DMS53 treated with DMSO at 0.1 percent for 48 hours (cell line): ENCODE results near the gene UBR2.
A peak's percentile ranks its signal among the peaks of the same experiment; 100 is the strongest.
"Not testable (repeated sequence)": the region's sequence is repeated elsewhere in the genome, so short reads cannot be mapped to it uniquely, and the experiment has no call there.

Source experiments
- DNase-seq: peaks from one replicate; lab custom pipeline; 2025; ENCODE audit not compliant: unreplicated experiment; lab: John Stamatoyannopoulos, UW

The UBR2 gene

DNA sequence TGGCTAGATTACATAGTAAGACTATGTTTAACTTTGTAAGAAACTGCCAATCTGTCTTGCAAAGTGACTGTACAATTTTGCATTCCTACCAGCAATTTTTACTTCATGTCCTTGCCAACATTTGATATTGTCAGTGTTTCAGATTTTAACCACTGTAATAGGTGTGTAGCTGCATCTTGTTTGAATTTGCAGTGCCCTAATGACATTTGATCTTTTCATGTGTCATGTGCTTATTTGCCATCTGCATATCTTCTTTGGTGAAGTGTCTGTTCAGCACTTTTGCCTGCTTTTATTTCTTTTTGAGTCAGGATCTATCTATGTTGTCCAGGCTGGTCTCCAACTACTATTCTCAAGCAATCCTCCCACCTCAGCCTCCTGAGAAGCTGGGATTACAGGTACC is 161.0 kb downstream of the UBR2 start:
- DNase-seq, result no peak

DNA sequence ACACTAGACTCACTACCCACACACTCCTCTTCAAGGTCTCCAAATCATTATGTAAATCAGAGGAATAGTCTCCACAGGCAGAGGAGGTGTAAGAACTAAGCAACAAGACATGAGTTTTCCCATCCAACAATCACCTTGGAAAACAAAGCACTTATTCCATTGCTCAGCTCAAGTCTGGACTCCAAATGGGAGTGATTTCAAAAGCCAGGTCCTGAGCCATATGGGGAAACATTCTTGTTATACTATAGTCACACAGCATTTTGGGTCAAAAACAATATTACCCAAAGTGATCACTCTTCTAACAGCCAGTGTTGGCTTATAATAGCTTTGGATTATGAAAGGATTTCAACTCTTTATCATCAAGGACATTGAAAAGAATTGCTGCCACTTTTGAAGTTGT is 162.2 kb downstream of the UBR2 start:
- no peak for DNase-seq

DNA sequence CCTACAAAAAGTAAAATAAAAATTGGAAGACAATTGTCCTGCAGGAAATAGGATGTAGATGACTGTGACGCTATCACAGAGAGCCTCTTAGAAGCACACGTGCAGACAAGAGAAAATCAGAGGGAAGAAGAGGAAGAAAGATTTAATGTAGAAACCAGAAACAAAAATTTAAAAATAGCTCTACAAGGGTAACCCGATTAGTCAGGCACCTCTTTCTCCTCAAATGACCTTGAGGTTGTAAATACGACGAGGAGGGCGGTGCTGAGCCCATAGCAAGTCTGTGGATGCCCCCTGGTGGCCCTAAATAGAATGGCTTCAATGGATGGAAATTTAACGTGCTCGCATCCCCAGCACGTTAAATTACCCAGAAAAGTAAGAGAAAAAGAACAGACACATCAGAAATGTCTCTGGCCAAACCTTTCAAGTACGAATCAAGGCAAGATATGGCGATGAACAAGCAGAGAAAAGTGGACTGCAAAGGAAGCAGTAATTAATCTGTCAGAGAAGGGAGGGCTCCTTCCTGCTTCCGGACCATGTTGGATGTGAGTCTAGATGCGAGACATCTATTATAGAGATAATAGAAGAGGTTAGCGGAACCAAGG is 162.8 kb downstream of the UBR2 start:
- peak; percentile 74 for DNase-seq

DNA sequence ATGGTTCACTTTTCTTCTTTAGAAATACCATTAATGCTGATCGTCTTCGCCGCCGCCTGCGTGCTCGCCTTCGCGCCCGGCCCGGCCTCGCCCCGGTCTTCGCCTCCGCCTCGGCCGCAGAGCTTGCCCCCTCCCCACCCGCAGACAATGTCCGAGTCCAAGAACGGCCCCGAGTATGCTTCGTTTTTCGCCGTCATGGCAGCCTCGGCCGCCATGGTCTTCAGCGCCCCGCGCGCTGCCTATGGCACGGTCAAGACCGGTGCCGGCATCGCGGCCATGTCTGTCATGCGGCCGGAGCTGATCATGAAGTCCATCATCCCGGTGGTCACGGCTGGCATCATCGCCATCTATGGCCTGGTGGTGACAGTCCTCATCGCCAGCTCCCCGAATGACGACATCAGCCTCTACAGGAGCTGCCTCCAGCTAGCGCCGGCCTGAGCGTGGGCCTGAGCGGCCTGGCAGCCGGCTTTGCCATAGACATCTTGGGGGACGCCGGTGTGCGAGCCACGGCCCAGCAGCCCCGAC is 163.3 kb downstream of the UBR2 start:
- DNase-seq, result no peak

DNA sequence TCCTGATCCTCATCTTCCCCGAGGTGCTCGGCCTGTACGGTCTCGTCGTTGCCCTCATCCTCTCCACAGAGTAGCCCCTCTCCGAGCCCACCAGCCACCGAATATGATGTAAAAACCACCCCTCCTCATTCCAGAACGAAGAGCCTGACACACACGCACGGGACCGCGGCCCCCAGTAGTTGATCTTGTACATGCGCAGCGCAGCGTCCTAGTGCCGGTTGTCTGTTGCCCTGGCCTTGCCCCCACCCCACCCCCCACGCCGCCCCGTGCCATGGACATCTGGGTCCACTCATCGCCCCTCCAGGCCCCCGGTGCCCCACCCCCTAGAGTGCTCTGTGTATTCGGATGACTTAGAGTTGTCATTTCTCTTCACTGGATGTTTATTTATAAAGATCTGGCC is 163.8 kb downstream of the UBR2 start:
- DNase-seq, result no peak

DNA sequence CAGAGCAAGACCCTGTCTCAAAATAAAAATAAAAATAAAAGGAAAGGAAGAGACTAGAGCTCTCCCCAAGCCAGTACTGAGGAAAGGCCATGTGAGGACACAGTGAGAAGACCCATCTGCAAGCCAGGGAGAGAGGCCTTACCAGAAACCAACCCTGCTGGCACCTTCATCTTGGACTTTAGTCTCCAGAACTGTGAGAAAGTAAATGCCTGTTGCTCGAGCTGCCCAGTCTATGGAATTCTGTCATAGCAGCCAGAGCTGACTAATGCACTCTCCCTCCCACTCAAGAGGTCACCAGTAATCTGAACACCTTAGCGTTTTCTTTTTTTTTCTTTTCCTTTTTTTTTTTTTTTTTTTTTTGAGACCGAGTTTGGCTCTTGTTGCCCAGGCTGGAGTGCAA is 165.9 kb downstream of the UBR2 start:
- no peak for DNase-seq

DNA sequence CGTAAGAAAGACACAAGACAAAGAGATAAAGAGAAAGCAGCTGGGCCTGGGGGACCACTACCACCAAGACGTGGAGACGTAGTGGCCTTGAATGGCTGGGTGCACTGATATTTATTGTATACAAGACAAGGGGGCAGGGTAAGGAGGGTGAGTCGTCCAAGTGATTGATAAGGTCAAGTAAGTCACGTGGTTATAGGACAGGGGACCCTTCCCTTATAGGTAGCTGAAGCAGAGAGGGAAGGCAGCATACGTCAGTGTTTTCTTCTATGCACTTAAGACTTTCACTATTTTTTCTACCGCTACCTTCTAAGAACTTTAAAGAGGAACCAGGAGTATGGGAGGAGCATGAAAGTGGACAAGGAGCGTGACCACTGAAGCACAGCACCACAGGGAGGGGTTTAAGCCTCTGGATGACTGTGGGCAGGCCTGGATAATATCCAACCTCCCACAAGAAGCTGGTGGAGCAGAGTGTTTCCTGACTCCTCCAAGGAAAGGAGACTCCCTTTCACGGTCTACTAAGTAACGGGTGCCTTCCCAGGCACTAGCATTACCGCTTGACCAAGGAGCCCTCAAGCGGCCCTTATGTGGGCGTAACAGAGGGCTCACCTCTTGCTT is 170.1 kb downstream of the UBR2 start:
- DNase-seq, result not testable (repeated sequence)

DNA sequence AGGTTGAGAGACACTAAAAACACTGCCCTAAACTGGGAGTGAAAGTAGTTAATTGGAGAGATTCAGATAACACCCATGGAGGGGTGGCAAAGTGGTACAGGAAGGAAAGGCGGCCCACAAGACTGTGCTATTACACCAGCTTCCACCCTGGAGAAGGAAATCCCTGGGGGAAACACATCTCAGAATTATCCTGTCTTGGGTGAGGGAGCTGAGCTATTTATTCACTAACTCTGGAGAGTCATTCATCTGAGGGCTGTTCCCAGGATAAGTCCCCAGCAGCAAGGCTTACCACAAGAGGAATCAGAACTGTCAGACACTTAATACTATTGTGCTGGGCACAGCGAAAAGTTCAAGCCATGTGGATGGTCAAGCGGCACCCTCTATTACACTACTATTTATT is 172.1 kb downstream of the UBR2 start:
- DNase-seq, result no peak

DNA sequence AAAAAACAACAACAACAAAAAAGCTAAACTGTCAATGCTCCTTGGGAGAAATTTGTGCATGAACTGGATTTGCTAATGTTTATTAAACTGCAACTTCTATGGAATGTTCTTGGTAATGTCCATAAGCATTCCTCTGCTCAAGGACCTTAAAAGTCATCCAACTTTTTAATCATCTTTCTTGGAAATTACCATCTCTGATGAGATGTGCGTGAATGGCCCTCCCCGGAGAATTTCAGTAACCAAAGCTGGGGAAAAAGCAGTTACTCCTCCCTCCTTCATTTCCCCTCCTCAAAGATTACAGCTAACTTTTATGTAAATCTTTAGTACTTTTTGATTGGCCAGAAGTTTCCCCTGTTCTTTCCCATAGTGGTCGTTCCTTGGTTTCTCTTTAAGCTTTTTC is 176.9 kb downstream of the UBR2 start:
- DNase-seq, result no peak

DNA sequence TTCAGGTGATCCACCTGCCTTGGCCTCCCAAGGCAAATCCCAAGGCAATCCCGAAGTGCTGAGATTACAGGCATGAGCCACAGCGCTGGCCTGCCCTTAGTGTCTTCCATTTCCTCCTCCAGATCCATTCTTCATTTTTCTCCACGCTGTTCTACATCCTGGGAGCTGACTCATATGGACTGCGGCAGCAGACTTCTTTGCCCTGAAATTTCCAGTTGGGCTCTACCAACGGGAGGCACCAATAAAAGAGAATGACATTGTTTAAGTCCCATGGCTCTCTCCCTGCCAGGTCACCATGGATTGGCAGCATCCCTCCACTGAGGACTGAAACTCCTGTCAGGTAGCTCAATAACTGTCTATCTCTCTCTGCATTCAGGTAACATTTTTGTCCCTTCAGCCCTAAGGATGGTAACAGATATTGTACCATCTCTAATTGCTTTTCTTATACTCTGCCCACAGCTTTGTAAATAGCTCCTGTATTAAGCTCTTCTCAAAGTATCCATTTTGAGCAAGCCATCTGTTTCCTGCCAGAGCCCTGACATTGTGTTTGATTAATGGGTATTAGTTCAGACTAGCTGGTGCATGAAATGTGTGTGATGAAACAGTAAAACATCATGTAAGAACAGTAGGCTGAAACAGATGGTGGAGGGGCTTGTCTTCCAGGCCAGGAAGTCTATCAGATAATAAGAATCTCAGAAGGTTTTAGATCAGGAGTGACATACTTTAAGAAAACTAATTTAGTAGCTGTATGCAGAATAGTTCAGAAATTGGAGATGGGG is 178.5 kb downstream of the UBR2 start:
- peak; percentile 70 for DNase-seq
